Measurements from ENCODE around the gene PLA2G5. TPM values are rescaled to one million over a fixed set of nuclear protein-coding genes. Genes with fewer than 3 reads are reported as not detected.

Gene PLA2G5
- total RNA-seq, 1 donor from 2014 or later: not detected

DNA sequence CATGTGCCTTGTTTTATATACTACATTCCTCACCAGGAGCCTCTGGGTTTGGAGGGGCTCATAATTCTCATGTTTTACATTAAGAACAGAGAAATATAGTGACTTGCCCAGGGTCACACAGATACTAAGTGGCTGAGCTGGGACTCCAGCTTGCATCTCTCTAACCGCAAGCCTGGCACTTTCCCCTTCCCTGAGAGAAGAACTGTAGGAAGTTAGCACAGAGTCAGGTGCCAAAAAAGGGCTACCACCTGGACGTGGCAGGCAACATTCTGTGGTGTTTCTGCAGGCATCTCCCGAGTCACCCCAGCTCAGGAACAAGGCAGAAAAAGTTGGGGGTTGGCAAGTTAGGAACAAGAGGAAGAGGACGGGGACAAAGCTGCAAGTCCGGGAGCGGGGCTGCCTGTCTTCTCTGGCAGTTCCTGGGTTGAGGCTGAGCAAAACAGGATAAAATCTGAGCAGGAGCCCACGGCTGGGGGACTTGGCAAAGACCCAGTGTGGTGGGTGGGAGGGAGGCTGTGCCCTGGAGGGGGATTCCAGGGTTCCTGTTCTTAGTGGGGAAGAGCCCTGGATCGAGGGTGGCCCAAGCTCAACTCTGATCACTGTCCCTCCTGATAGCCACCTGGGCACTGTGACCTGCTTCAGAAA, 9.8 kb downstream of the PLA2G5 start:
- Mint-ChIP-seq H3K27ac (ENCODE audit: unreplicated experiment) (no peak overlapping the region), H3K36me3 (ENCODE audit: low read depth) (no peaks in the 10 kb centered on the region), H3K9me3 (no peaks in the 10 kb centered on the region), H3K4me3 (no peak overlapping the region), H3K27me3 (ENCODE audit: low read depth) (peaks cover 6% of the 10 kb centered on the region), H3K4me1 (peaks cover 9% of the 10 kb centered on the region)
- TF ChIP-seq CTCF (conservative IDR thresholded peaks at IDR 0.05): no peak
- no peak for DNase-seq (ENCODE audit: low read depth, low spot score)

DNA sequence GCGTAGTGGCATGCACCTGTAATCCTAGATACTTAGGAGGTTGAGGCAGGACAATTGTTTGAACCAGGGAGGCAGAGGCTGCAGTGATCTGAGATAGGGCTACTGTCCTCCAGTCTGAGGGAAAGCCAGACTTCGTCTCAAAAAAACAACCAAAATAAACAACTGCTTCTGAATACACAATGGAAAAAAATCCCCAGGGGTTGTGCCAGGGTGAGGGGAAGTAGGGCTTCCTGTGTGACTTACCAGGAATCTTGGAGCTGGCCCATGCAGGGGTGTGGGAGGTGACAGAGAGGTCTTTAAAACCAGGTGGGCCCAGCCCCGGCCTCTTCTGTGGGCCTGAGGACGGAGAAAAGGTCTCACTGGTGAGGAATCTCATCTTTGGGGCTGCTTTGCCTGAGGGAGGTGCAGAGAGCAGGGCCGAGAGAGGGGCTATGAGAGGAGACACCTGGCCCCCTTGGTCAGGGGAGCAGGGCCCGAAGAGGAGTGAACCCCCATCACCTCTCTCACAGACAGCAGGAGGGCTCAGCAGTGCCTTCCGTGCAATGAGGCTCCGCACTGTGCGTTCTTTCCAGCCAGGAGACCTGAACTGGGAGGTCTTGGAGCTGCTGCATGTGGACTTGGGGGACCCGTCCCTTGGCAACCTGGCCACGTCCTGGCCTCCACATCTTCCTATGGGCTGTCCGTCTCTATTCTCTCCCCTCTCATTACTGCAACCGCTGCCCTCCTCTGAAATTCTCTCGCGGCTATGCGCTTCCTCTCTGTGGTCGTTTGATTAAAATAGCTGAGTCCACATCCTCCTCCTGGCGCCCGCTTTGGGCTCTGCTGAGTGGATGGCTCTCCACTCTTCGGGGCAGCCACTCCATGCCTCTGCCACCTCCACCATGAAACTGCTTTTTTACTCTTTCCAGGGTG, 10.7 kb downstream of the PLA2G5 start:
- no peak for TF ChIP-seq CTCF (conservative IDR thresholded peaks at IDR 0.05)
- Mint-ChIP-seq H3K36me3 (ENCODE audit: low read depth) (no peaks in the 10 kb centered on the region), H3K4me1 (peaks cover 9% of the 10 kb centered on the region), H3K27me3 (ENCODE audit: low read depth) (peaks cover 6% of the 10 kb centered on the region), H3K27ac (ENCODE audit: unreplicated experiment) (no peak overlapping the region), H3K9me3 (no peaks in the 10 kb centered on the region), H3K4me3 (no peak overlapping the region)
- no peak for DNase-seq (ENCODE audit: low read depth, low spot score)

DNA sequence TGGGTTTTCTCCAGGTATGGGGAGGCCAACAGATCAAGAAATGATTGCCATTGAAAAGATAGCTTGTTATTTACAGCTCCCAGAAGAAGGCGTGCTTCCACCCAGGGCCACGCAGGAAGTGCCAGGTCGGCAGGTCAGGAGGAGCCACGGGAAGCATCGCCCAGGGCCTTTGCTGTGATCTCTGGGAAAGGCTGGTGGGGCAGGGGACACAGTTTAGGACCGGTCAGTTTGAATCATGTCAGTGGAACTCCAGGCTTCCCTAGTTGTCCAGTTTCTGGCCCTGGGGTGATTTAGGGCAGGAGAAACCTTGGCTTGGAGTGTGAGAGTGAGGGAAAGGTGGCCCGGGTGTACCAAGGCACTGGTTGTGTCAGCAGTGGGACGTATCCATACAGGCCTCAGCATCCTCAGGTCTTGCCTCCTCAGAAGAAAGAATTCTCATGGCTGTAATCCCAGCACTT, 11.4 kb downstream of the PLA2G5 start:
- no peak overlapping the region for H3K4me3 Mint-ChIP-seq
- H3K27ac Mint-ChIP-seq (ENCODE audit: unreplicated experiment): no peak overlapping the region
- H3K4me1 Mint-ChIP-seq: peaks cover 9% of the 10 kb centered on the region
- DNase-seq (ENCODE audit: low read depth, low spot score): no peak
- TF ChIP-seq CTCF (conservative IDR thresholded peaks at IDR 0.05): no peak
- no peaks in the 10 kb centered on the region for H3K9me3 Mint-ChIP-seq
- H3K27me3 Mint-ChIP-seq (ENCODE audit: low read depth): peaks cover 6% of the 10 kb centered on the region
- no peaks in the 10 kb centered on the region for H3K36me3 Mint-ChIP-seq (ENCODE audit: low read depth)

DNA sequence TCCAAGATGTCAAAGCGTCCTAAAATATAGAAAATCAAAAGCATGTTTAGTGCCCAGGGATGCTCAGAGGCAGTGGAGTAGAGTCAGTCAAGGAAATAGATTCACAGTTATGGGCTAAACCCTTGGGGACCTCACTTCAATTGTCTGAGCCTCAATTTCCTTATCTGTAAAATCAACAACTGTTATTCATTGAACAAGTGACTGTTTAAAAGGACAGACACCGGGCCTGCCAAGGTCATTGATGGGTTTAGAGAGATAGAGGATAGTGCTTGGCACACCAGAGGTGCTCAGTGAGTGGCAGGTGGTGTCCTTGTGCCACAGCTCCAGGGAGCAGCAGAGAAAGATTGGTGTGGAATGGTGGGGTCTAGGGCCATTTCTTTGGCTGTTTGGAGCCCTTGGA, 12.8 kb downstream of the PLA2G5 start:
- Mint-ChIP-seq H3K27me3 (ENCODE audit: low read depth) (peaks cover 2% of the 10 kb centered on the region), H3K27ac (ENCODE audit: unreplicated experiment) (no peak overlapping the region), H3K9me3 (no peaks in the 10 kb centered on the region), H3K4me3 (no peak overlapping the region), H3K36me3 (ENCODE audit: low read depth) (no peaks in the 10 kb centered on the region), H3K4me1 (peaks cover 9% of the 10 kb centered on the region)
- no peak for TF ChIP-seq CTCF (conservative IDR thresholded peaks at IDR 0.05)
- no peak for DNase-seq (ENCODE audit: low read depth, low spot score)

DNA sequence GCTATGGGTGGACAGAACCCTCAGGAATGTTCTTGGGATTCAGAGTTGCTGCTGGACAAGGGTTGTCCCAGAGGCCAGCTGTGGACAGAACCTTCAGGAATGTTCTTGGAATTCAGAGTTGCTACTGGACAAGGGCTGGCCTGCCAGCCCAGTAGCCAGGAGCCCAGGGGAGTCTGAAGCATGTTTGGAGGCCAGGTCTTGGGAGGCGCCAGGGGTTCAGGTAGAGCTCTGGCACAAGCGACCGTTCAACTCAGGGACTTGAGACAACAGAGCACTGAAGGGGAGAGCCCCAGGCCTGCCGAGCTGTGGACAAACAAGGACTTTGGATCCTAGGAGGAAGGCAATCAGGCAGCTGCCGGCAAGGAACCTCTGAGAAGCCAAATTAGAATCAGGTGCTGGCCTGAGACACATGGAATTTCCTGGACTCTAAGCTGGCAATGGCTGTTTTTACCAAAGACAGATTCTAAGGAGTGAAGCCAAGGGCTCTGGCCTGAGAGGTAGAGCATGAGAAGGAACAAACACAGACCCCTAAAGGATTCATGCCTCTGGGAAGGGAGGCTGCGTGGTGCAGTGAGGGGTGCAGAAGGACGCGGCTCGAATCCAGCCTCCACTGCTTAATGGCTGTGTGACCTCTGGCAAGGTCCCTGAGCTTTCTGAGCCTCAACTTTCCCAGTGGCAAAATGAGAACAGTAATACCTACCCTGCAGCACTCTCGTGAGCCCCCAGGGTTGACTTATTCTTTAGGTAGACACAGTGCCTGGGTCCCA, 13.4 kb downstream of the PLA2G5 start:
- no peaks in the 10 kb centered on the region for H3K27me3 Mint-ChIP-seq (ENCODE audit: low read depth)
- no peak overlapping the region for H3K4me3 Mint-ChIP-seq
- H3K9me3 Mint-ChIP-seq: no peaks in the 10 kb centered on the region
- H3K36me3 Mint-ChIP-seq (ENCODE audit: low read depth): no peaks in the 10 kb centered on the region
- TF ChIP-seq CTCF (conservative IDR thresholded peaks at IDR 0.05): no peak
- no peak for DNase-seq (ENCODE audit: low read depth, low spot score)
- peaks cover 9% of the 10 kb centered on the region for H3K4me1 Mint-ChIP-seq
- no peak overlapping the region for H3K27ac Mint-ChIP-seq (ENCODE audit: unreplicated experiment)

Measured in neural crest cell (in vitro differentiated cells).